GM18520 (cell line): Measurements from ENCODE around the gene ST6GAL1.

Source experiments
- ATAC-seq: cut with Tn5 transposase; IDR thresholded peaks from one replicate; pipeline ENCODE4 v1.9.1; 2021; ENCODE audit not compliant: unreplicated experiment

The ST6GAL1 gene

DNA sequence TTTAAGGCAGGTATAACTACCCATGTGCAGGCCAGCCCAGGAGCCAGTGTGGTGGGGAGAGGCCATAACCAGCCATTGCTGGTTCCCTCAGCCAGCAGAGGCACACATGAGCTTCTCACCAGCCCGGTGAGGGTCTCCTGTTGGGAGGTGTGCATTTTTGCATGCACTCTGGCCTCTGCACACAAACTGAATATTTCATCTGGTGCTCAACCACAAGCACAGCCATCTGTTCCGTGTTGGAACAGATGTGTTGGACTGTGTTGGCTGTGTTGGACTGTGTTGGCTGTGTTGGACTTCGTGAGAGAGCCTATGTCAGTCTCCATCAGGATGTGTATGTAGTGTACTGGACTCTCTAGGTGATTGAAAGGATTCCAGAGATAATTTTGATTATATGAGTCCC is 141.8 kb downstream of the ST6GAL1 start:
- ATAC-seq = no peak

DNA sequence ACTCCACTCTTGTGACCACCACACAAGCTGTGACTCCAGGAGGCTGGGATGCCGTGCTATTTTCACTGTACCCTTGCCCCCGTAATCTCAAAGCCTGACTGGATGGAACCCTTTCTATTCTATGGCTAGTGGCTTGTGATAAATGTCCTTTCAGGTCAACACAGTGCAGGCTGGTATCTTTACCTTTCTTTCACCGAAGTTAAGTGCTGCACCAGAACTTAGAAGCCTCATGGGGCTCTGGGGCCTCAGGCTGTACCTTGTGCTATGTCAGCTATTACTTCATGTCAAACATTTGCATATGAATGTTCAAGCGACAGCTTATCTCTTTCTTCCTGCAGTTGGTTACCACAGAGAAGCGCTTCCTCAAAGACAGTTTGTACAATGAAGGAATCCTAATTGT is 142.2 kb downstream of the ST6GAL1 start:
- ATAC-seq = no peak

GRCh38 chr3:187073581-187074098 is 143.3 kb downstream of the ST6GAL1 start:
- no peak for ATAC-seq

- ATAC-seq = no peak
Measured at GRCh38 chr3:187074846-187075245, 144.5 kb downstream of the ST6GAL1 start.

- ATAC-seq = no peak
Measured at GRCh38 chr3:187076297-187076696, 146.0 kb downstream of the ST6GAL1 start.

- ATAC-seq = no peak
Measured at GRCh38 chr3:187077085-187077484, 146.8 kb downstream of the ST6GAL1 start.

- ATAC-seq = no peak
Measured at GRCh38 chr3:187077537-187077936, 147.2 kb downstream of the ST6GAL1 start.

GRCh38 chr3:187079090-187080022 is 149.0 kb downstream of the ST6GAL1 start:
- ATAC-seq = no peak

DNA sequence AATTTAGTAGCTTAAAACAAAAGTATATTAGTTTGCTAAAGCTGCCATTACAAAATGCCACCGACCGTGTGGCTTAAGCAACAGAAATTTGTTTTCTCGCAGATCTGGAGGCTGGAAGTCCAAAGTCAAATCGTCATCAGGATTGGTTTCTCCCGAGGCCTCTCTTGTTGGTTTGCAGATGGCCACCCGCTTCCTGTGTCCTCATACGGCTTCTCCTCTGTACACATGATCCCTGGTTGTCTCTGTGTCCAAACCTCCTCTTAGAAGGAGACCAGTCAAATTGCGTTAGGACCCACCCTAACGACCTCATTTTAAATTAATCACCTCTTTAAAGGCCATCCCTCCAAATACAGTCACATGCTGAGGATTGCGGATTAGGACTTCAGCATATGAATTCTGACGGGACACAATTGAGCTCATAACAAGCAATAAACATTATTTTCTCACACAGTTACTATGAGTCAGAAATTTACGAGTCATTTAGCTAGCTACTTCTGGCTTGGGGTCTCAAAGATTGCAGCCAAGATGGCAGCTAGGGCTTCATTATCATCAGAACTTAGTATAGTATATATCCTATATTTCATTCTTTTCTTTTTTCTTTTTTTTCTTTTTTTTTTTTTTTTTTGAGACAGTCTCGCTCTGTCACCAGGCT is 150.6 kb downstream of the ST6GAL1 start:
- no peak for ATAC-seq

- no peak for ATAC-seq
Measured at GRCh38 chr3:187082758-187083375, 152.5 kb downstream of the ST6GAL1 start.

GRCh38 chr3:187084126-187084525 is 153.8 kb downstream of the ST6GAL1 start:
- no peak for ATAC-seq

- no peak for ATAC-seq
Measured at GRCh38 chr3:187084580-187084979, 154.3 kb downstream of the ST6GAL1 start.

DNA sequence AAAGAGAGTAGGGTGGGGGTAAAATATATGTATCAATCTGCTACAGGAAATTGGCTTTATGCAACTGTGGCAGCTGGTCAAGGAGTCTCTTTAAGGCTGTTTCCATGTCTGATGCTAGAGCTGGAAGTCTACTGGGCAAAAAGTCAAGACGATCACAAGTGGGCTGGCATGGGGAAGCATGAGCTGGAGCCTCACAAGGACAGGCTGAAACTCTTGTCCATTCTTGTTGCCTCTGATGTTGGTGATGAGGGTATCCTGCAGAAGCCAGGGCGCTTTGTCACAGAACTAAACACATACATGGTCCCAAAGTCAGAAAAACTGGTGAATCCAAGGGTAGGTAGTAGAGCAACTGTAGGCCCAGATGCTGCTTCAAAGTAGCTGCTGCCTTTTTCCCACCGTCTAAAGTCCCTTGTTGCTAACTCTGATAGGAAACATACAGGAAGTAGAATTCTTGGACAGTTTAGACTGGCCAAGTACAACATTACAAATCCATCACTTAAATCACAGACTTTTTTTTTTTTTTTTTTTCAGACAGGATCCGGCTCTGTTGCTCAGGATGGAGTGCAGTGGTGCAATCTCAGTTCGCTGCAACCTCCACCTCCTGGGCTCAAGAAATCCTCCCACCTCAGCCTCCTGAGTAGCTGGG is 154.8 kb downstream of the ST6GAL1 start:
- no peak for ATAC-seq

DNA sequence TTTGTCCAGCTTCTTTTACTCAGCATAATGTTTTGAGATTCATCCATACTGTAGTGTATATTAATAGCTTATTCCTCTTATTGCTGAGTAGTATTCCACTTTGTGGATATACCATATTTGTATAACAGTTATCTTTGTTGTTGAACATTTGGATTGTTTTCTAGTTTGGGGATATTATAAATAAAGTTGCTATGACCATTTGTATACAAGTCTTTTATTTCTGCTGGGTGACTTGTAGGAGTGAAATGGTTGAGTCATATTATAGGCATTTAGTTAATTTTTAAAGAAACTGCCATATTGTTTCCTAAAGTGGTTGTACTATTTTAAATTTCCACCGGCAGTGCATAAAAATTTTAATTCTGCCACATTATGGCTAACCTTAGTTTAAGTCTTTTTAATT is 155.6 kb downstream of the ST6GAL1 start:
- no peak for ATAC-seq

- ATAC-seq = no peak
Measured at GRCh38 chr3:187086831-187087230, 156.5 kb downstream of the ST6GAL1 start.

- no peak for ATAC-seq
Measured at GRCh38 chr3:187088701-187089100, 158.4 kb downstream of the ST6GAL1 start.

DNA sequence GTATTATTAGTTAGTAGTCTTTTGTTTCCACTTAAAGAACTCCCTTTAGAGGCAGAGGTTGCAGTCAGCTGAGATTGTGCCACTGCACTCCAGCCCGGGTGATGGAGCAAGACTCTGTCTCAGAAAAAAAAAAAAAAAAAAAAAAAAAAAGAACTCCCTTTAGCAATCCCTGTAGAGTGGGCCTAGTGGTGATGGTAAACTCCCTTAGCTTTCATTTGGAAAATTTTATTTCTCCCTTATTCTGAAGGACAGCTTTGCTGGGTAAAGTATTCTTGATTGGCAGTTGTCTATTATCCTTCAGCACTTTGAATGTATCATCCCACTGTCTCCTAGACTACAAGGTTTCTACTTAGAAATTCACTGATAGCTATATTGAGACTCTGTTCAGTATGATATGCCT is 163.0 kb downstream of the ST6GAL1 start:
- ATAC-seq = no peak

GRCh38 chr3:187098923-187099512 is 168.7 kb downstream of the ST6GAL1 start:
- no peak for ATAC-seq

- no peak for ATAC-seq
Measured at GRCh38 chr3:187101184-187102072, 171.1 kb downstream of the ST6GAL1 start.
